Smooth muscle cell (in vitro differentiated cells): Measurements from ENCODE around the gene CDK14. TPM values are rescaled to one million over a fixed set of nuclear protein-coding genes. Genes with fewer than 3 reads are reported as not detected.

Source experiments
- DNase-seq: peaks from one replicate; lab custom pipeline; 2025; ENCODE audit not compliant: unreplicated experiment; lab: John Stamatoyannopoulos, UW
- H2AFZ ChIP-seq: fragments of 200-600 bp; sonication (generic); 2 replicates; pipeline ENCODE4 v1.6.0; 2016; ENCODE audit warnings: antibody characterized with exemption, low read depth, mild to moderate bottlenecking
- H3F3A ChIP-seq: fragments of 200-600 bp; sonication (generic); 2 replicates; pipeline ENCODE4 v1.6.0; 2017; ENCODE audit warnings: antibody characterized with exemption, low read depth
- H3K27ac ChIP-seq: fragments of 200-600 bp; sonication (generic); 2 replicates; pipeline ENCODE4 v1.5.1; 2016; ENCODE audit warnings: low read depth, mild to moderate bottlenecking
- H3K27me3 ChIP-seq: fragments of 200-600 bp; sonication (generic); 2 replicates; pipeline ENCODE4 v1.6.1; 2016; ENCODE audit warnings: low read depth, mild to moderate bottlenecking
- H3K36me3 ChIP-seq: fragments of 200-600 bp; sonication (generic); 2 replicates; pipeline ENCODE4 v1.5.1; 2016; ENCODE audit warnings: low read depth
- H3K4me1 ChIP-seq: fragments of 200-600 bp; sonication (generic); 2 replicates; pipeline ENCODE4 v1.5.1; 2016; ENCODE audit warnings: low read depth
- H3K4me2 ChIP-seq: fragments of 200-600 bp; sonication (generic); 2 replicates; pipeline ENCODE4 v1.6.0; 2016; ENCODE audit warnings: mild to moderate bottlenecking
- H3K4me3 ChIP-seq: fragments of 200-600 bp; sonication (generic); 2 replicates; pipeline ENCODE4 v1.5.1; 2016; ENCODE audit warnings: mild to moderate bottlenecking
- H3K79me2 ChIP-seq: fragments of 200-600 bp; sonication (generic); 2 replicates; pipeline ENCODE4 v1.6.0; 2016; ENCODE audit warnings: low read depth, mild to moderate bottlenecking
- H3K9ac ChIP-seq: fragments of 200-600 bp; sonication (generic); 2 replicates; pipeline ENCODE4 v1.6.0; 2016; ENCODE audit warnings: low read depth
- H3K9me3 ChIP-seq: fragments of 200-600 bp; sonication (generic); replicated peaks from 2 replicates; pipeline ENCODE4 v1.5.1; 2016; ENCODE audit warnings: low read depth
- H4K20me1 ChIP-seq: fragments of 200-600 bp; sonication (generic); 2 replicates; pipeline ENCODE4 v1.6.0; 2016; ENCODE audit warnings: low read depth
- WGBS: methylation state at CpG from one replicate; pipeline ENCODE4 v1.1.7; 2016; ENCODE audit warnings: low lambda C conversion rate; 5-methylcytosine and 5-hydroxymethylcytosine counted together
- polyA plus RNA-seq: library from polyadenylated mRNA; unstranded; fragments of >200 nt; fragmentation: Nextera tagmentation; extraction: Ambion mirVana; gene quantifications from 2 replicates; pipeline ENCODE4 v1.2.1, GENCODE V29; 2016
- total RNA-seq: library from RNA; depleted of rRNA; stranded (reverse); fragments of >200 nt; gene quantifications from 2 replicates; pipeline ENCODE4 v1.2.3, GENCODE V29; 2014
- TF ChIP-seq, protein P1 (sequence below): fragments of 200-600 bp; sonication (generic); IDR thresholded peaks from 2 replicates; pipeline ENCODE4 v1.5.1; 2017; ENCODE audit warnings: borderline replicate concordance, mild to moderate bottlenecking, antibody characterized with exemption; ENCODE audit not compliant: insufficient read depth, poor library complexity, severe bottlenecking

CDK14 gene
- total and polyA plus RNA-seq, 2 experiments from 2014 or later: 4.1 to 5.3 TPM

DNA sequence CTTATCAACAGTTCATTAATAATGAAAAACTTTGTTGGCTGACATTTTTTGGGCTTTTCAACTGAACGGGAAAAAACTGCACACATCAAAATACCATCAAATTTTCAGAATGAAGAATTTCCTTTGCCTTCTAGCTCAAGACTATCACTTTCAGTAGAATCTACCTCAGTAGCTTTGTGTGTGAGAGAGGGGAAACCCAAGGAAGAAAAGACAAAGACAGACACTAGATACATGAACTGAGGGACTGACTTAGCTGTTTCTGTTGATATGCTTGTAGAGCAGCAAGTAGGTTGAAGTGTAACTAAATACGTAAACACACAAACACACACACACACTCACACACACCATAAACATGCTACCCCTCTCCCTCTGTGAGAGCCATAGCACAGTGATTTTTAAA is 257.1 kb downstream of the CDK14 start:
- no peak for DNase-seq
- Histone ChIP-seq H2AFZ (no peak overlapping the region), H3K27ac (no peak overlapping the region), H3K4me1 (no peaks in the 10 kb centered on the region), H3K9me3 (no peaks in the 10 kb centered on the region), H3K4me3 (no peak overlapping the region), H4K20me1 (no peaks in the 10 kb centered on the region), H3K27me3 (no peaks in the 10 kb centered on the region), H3K36me3 (no peaks in the 10 kb centered on the region), H3K79me2 (no peaks in the 10 kb centered on the region), H3K4me2 (no peak overlapping the region), H3K9ac (no peak overlapping the region), H3F3A (no peaks in the 10 kb centered on the region)
- TF ChIP-seq, protein P1, sequence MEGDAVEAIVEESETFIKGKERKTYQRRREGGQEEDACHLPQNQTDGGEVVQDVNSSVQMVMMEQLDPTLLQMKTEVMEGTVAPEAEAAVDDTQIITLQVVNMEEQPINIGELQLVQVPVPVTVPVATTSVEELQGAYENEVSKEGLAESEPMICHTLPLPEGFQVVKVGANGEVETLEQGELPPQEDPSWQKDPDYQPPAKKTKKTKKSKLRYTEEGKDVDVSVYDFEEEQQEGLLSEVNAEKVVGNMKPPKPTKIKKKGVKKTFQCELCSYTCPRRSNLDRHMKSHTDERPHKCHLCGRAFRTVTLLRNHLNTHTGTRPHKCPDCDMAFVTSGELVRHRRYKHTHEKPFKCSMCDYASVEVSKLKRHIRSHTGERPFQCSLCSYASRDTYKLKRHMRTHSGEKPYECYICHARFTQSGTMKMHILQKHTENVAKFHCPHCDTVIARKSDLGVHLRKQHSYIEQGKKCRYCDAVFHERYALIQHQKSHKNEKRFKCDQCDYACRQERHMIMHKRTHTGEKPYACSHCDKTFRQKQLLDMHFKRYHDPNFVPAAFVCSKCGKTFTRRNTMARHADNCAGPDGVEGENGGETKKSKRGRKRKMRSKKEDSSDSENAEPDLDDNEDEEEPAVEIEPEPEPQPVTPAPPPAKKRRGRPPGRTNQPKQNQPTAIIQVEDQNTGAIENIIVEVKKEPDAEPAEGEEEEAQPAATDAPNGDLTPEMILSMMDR: no peak
- 94% methylated on average over 2 of the region's 2 CpGs for WGBS

- no peaks in the 10 kb centered on the region for H3K27me3 ChIP-seq
- H3F3A ChIP-seq: no peaks in the 10 kb centered on the region
- H3K9ac ChIP-seq: no peak overlapping the region
- 65% methylated on average over 6 of the region's 6 CpGs for WGBS
- H4K20me1 ChIP-seq: no peaks in the 10 kb centered on the region
- no peaks in the 10 kb centered on the region for H3K79me2 ChIP-seq
- no peak overlapping the region for H2AFZ ChIP-seq
- no peaks in the 10 kb centered on the region for H3K9me3 ChIP-seq
- no peak overlapping the region for H3K4me3 ChIP-seq
- TF ChIP-seq, protein P1: no peak
- H3K4me2 ChIP-seq: no peak overlapping the region
- no peaks in the 10 kb centered on the region for H3K36me3 ChIP-seq
- no peak overlapping the region for H3K27ac ChIP-seq
- no peak for DNase-seq
- no peaks in the 10 kb centered on the region for H3K4me1 ChIP-seq
Observed at GRCh38 chr7:90856351-90857070, 260.4 kb downstream of the CDK14 start.

DNA sequence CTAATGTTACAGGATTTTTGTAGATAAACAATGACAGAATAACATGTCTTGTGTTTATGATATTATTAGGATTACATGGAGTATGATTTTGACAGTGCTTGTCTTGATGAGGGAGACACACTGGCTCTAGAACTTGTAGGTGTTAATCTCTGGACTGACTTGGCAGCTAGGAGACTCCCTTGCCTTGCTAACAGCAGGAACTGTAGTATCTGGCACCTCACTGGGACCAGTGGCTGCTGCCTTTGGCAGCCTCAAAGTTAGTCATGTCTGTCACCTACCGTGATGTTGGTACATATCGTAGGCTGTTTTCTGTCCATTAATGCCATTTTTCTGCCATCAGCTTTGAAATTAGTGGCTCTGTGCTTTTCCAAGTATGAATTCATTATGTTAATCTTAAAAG is 261.5 kb downstream of the CDK14 start:
- H3K4me1 ChIP-seq: no peaks in the 10 kb centered on the region
- DNase-seq: no peak
- H3K27ac ChIP-seq: no peak overlapping the region
- no peaks in the 10 kb centered on the region for H3K79me2 ChIP-seq
- H3K9me3 ChIP-seq: no peaks in the 10 kb centered on the region
- no peak overlapping the region for H2AFZ ChIP-seq
- H3K4me3 ChIP-seq: no peak overlapping the region
- H3K9ac ChIP-seq: no peak overlapping the region
- no peaks in the 10 kb centered on the region for H3F3A ChIP-seq
- H3K4me2 ChIP-seq: no peak overlapping the region
- H4K20me1 ChIP-seq: no peaks in the 10 kb centered on the region
- H3K27me3 ChIP-seq: no peaks in the 10 kb centered on the region
- no peaks in the 10 kb centered on the region for H3K36me3 ChIP-seq
- 89% methylated on average over 2 of the region's 2 CpGs for WGBS
- TF ChIP-seq, protein P1: no peak

GRCh38 chr7:90858546-90858945 is 262.4 kb downstream of the CDK14 start:
- Histone ChIP-seq H3K36me3 (no peaks in the 10 kb centered on the region), H2AFZ (no peak overlapping the region), H3K79me2 (no peaks in the 10 kb centered on the region), H3F3A (no peaks in the 10 kb centered on the region), H3K9me3 (no peaks in the 10 kb centered on the region), H3K4me2 (no peak overlapping the region), H3K4me3 (no peak overlapping the region), H3K27ac (no peak overlapping the region), H3K4me1 (no peaks in the 10 kb centered on the region), H4K20me1 (no peaks in the 10 kb centered on the region), H3K9ac (no peak overlapping the region), H3K27me3 (no peaks in the 10 kb centered on the region)
- 95% methylated on average over 2 of the region's 2 CpGs for WGBS
- DNase-seq: no peak
- TF ChIP-seq, protein P1: no peak
